GM21529 (cell line): ENCODE data around the gene RPL22L1.
"Not testable (repeated sequence)": the region's sequence is repeated elsewhere in the genome, so short reads cannot be mapped to it uniquely, and the experiment has no call there.

Experiments
- ATAC-seq: cut with Tn5 transposase; IDR thresholded peaks from one replicate; pipeline ENCODE4 v1.9.1; 2021; ENCODE audit not compliant: unreplicated experiment

Gene RPL22L1

DNA sequence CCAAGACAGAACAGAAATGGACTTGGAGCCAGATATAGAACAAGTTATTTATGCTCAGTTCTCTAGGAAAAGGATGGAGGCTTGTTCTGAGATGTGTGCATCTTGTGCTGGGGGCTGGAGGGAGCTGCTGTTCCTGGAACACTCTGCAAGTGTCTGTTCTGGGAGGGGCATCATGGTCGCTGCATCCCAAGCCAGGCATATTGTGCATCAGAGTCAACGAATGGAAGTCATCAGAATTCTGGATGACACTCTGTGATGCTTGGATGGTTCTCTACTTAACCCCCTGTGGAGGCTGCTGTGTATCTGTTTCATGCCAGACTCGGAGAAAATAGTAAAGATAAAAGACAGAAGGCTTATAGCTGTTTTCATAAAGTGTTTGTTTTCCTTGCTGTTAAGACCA lies 34.7 kb downstream of the RPL22L1 start:
- no peak for ATAC-seq

DNA sequence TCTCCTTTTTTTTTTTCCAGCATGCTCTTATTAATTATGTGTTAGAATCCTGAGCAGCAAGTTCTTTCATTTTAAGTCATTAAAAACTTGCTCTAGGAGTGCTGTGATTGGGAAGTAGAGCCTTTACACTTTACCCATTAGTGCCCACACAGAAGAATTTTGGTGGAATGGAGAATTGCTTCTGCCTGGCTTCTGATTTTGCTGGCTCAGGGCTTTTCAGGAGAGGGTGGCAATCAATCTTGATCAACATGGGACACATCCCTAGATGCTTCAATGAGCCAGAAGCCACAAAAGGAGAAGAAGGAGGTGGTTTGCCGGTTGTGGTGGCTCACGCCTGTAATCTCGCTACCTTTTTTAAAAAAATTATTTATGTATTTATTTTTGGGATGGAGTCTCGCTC lies 39.4 kb downstream of the RPL22L1 start:
- ATAC-seq: no peak

DNA sequence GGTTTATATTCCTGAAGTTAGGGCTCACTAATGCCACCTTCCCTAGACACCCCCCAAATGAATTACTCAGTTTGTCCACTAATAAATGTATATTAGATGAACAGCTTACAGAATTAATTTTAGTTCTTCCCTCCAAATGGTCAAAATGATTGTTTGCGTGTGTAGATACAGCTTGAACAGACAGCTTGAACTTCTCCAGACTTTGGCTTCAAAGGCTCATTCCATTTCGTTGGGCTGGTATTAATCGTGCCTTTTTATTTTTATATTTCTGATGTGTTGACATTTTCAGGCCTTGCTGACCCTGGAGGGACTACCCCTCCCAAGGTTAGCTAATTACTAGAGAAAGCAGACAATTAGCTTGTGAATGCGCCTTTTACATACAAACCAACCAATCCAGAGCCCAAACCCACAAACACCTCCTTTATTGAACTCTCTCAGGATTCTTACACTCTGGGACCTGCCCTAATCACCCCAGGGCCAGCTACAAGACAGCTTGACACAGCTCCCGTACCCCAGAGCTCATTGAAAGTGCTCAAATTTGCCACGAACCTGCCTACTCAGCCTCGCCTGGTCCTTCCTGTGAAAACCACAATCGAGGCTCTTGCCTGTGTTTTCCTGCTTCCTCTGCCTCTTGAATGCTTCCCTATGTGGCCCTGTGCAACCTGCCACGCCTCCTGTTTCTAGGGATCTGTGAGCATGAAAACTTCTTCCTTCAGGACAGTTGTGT lies 40.3 kb downstream of the RPL22L1 start:
- no peak for ATAC-seq

DNA sequence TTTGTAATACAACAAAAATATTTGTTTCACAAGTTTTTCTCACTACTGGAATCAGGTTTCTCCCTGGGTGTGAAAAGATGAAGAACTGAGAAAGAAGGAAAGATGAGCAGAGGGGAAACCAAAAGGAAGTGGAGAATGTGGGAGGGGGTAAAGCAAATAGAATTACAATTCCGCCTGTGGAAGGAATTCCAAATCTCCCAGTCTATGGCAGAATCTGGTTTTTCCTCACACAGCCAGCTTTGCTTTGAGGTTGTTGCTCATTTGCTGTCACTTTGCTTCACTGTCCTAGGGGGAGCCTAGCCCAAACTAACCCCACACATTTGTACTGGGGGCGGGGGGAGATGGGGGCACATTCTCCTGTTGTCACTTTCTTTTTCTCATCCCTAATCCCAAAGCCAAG lies 43.9 kb downstream of the RPL22L1 start:
- no peak for ATAC-seq

DNA sequence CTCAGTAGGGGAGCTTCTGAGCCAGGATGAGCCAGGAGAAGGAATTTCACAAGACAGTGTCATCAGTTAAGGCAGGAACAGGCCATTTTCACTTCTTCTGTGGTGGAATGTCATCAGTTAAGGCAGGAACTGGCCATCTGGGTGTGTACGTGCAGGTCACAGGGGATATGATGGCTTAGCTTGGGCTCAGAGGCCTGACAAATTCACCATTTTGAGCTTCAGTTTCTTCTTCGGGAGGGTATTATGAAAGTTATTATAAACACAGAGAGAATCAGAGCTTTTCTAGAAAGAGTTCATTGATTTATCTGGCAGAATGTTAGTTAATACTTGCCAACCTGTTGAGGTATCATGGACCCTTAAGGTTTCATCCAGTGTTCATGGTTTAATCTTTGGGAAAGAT lies 46.4 kb downstream of the RPL22L1 start:
- not testable (repeated sequence) for ATAC-seq

DNA sequence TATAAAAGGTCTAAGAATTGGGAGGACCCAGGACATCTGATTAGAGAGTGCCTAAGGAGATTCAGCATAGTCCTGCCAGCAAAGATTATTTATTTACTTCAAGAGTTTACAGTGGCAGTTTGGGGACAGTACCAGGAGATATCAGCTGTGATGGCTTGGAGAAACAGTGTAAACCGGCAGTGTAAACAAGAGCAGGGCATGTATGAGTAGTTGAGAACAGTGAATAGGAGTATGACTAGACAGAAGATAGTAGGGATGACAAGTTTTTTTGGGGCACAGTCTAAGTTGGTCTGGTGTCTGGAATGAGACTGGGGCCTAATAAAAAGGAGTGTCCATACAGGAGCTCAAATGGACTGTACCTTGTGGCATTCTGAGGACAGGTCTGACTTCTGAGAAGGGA lies 51.7 kb downstream of the RPL22L1 start:
- not testable (repeated sequence) for ATAC-seq

DNA sequence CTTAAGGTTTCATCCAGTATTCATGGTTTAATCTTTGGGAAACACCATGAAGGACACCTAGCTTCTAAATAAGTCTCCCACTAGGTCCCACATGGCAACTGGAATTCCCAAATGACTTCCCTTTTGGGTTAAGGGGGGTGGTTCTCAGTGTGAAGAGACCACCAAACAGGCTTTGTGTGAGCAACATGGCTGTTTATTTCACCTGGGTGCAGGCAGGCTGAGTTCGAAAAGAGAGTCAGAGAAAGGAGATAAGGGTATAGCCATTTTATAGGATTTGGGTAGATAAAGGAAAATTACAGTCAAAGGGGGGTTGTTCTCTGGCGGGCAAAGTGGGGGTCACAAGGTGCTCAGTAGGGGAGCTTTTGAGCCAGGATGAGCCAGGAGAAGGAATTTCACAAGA lies 52.5 kb downstream of the RPL22L1 start:
- not testable (repeated sequence) for ATAC-seq

DNA sequence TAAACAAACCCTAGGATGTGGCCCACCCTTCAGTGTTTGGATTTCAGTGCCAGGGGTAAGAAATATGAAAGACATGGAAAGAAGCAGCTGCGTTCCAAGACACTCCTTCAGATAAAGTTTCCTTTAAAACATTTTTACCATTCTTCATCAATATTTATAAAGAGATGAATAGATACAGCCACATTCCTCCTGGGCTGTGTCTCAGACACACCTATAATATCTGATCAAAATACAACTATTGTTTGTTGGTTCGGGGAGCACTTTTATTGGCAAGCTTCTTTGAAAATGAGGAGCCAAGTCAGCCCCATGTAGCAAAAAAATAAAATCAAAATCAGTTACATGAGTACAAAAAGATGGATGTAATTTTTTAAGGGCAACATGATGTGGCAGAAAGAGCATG lies 53.2 kb downstream of the RPL22L1 start:
- no peak for ATAC-seq

DNA sequence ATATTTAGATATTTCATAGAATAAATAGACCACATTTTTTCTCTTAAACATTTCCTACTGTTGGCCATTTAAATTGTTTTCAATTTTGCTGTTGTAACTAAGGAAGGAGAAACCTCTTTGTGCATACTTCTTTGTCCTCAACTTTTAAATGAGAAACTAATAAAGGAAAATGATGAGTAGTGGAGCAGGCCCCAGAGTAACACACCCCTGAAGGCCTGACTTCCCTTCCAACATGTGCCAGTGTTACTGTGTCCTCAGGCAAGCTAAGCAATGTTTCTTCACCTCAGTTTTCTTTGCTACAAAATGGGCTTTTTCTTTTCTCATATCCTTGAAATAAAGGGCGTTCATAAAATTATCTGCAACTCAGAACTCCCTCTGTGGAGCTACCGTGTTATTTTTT lies 53.7 kb downstream of the RPL22L1 start:
- no peak for ATAC-seq

DNA sequence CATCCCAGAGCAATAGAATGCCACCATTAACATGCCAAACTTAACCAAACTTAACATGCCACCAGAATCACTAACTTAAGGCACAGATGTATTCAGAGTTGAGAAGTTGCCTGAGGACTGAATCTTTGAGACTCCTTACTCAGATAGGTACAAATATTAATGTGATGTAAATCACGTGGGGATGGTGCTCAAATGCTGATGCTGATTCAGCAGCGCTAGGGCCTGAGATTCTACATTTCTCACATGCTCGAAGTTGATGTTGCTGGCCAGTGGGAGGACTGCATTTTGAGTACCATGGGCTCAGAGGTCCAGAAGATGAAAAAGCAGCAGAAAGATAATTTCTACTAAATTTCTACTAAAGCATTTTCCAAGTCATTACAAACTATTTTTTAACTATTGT lies 54.1 kb downstream of the RPL22L1 start:
- no peak for ATAC-seq

DNA sequence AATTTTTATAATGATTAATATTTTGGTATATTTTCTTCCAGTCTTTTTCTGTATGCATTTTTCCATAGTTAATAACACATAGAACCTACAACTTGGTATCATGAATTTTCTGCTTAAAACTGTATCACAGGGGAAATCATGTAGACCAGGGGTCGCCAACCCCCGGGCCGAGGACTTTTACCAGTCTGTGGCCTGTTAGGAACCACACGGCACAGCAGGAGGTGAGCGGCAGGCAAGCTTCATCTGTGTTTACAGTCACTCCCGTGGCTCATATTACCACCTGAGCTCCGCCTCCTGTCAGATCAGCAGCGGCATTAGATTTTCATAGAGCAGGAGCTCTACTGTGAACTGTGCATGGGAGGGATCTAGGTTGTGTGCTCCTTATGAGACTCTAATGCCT lies 54.7 kb downstream of the RPL22L1 start:
- ATAC-seq: no peak
